HG03039 (cell line): Measurements from ENCODE around the gene FBLN1.

Source experiments
- ATAC-seq: cut with Tn5 transposase; IDR thresholded peaks from one replicate; pipeline ENCODE4 v1.9.1; 2021; ENCODE audit warnings: mild to moderate bottlenecking, moderate library complexity; ENCODE audit not compliant: unreplicated experiment

Gene FBLN1

GRCh38 chr22:45629469-45630089 lies 126.9 kb downstream of the FBLN1 start:
- ATAC-seq: no peak

- no peak for ATAC-seq
Observed at GRCh38 chr22:45630436-45630835, 127.8 kb downstream of the FBLN1 start.

- ATAC-seq: no peak
Observed at GRCh38 chr22:45631140-45631840, 128.6 kb downstream of the FBLN1 start.

GRCh38 chr22:45631841-45632238 lies 129.2 kb downstream of the FBLN1 start:
- ATAC-seq: no peak

- ATAC-seq: no peak
Observed at GRCh38 chr22:45632791-45633515, 130.3 kb downstream of the FBLN1 start.

- ATAC-seq: no peak
Observed at GRCh38 chr22:45636683-45637082, 134.0 kb downstream of the FBLN1 start.

GRCh38 chr22:45638197-45638596 lies 135.5 kb downstream of the FBLN1 start:
- no peak for ATAC-seq

- no peak for ATAC-seq
Observed at GRCh38 chr22:45638834-45639746, 136.4 kb downstream of the FBLN1 start.

- ATAC-seq: no peak
Observed at GRCh38 chr22:45639747-45640102, 137.0 kb downstream of the FBLN1 start.

- no peak for ATAC-seq
Observed at GRCh38 chr22:45640291-45640940, 137.7 kb downstream of the FBLN1 start.

- ATAC-seq: no peak
Observed at GRCh38 chr22:45640941-45641621, 138.4 kb downstream of the FBLN1 start.

GRCh38 chr22:45642986-45643385 lies 140.3 kb downstream of the FBLN1 start:
- no peak for ATAC-seq

GRCh38 chr22:45644714-45645113 lies 142.0 kb downstream of the FBLN1 start:
- ATAC-seq: no peak

- ATAC-seq: no peak
Observed at GRCh38 chr22:45645150-45645525, 142.5 kb downstream of the FBLN1 start.

GRCh38 chr22:45645526-45646414 lies 143.1 kb downstream of the FBLN1 start:
- ATAC-seq: peak; percentile 64

- no peak for ATAC-seq
Observed at GRCh38 chr22:45647532-45648225, 145.0 kb downstream of the FBLN1 start.

- no peak for ATAC-seq
Observed at GRCh38 chr22:45648301-45649117, 145.8 kb downstream of the FBLN1 start.

- no peak for ATAC-seq
Observed at GRCh38 chr22:45649809-45650208, 147.1 kb downstream of the FBLN1 start.
